Suppressor macrophage (primary cell): ENCODE data around the gene SPR.
A peak's percentile ranks its signal among the peaks of the same experiment; 100 is the strongest.

Experiments
- DNase-seq, 4 experiments: peaks; one replicate each; pipeline ENCODE4 v3.0.0-alpha.2; 2020 to 2022
- total RNA-seq, 17 experiments: gene quantifications; one replicate each; lab custom pipeline; 2026; ENCODE audit warnings: mixed read lengths in 6 of 17, inconsistent platforms in 3 of 17; lab: John Stamatoyannopoulos, UW

The SPR gene
- 7.9 to 33.7 (median 16.5) reads per million in 17 experiments for total RNA-seq

GRCh38 chr2:72887032-72887739 lies at the start of gene SPR:
SPR (plus strand) TSS chr2:72887408; CDS start chr2:72887433, 25 bp downstream.
- DNase-seq = peak; percentile 76 to 93 (median 86)

GRCh38 chr2:72840066-72840465 lies 47.1 kb upstream of the SPR start:
- DNase-seq = no peak

GRCh38 chr2:72841462-72842125 lies 45.6 kb upstream of the SPR start:
- peak in 2 of 4 experiments; percentile 13 to 33 for DNase-seq

DNA sequence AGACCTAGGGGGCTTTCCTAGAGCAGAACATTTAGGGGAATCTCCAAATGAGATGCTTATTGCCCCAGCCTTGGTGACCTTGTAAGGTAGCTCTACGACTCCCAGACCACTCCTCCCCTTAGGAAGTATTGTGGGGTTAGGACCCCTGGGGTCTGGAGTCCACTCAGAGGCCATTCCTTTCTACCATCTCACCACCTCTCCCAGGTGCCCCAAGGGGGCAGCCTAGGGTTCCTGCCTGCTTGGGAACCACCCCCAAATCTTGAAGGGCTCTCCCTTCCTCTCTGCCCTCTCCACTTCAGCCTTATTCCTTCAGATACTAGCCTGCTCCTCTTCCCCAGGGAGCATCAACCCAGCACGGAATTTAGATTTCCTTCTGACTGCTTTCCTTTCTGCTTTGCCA lies 43.9 kb upstream of the SPR start:
- DNase-seq = no peak

DNA sequence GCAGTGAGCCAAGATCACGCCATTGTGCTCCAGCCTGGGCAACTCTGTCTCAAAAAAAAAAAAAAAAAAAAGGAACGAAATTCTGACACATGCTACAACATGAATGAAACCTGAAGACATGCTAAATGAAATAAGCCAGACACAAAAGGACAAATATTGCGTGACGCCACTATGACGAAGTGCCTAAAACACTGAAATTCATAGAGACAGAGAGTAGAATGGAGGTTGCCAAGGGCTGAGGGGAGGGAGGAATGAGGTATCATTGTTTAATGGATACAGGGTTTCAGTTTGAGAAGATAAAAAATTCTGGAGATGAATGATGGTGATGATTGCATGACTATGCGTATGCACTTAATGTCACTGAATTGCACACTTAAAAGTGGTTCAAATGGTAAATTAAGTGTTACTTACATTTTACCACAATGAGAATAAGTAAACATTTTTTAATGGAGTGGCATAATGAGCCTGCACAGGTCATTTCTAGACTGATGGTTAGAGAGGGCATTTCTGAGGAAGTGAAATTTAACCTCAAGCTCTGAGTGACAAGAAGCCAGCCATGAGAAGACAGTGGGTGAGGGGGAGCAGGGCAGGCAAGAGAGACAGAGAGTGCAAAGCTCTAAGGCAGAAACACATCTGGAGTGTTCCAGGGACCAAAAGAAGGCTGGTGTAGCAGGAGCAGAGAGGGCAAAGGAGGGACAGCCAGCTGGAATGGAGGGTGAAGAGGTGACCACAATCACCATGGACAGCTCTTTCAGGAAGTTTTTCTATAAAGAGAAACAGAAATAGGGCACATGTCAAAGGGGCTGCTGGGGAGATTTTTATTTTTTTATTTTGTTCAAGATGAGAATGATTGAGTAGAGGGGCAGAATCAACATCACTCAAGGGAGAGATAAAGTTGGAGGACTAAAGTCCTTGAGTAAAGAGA lies 40.8 kb upstream of the SPR start:
- DNase-seq = no peak

GRCh38 chr2:72847534-72848315 lies 39.5 kb upstream of the SPR start:
- no peak for DNase-seq

- no peak for DNase-seq
Measured at GRCh38 chr2:72848436-72849137, 38.6 kb upstream of the SPR start.

- no peak for DNase-seq
Measured at GRCh38 chr2:72849138-72849462, 38.1 kb upstream of the SPR start.

GRCh38 chr2:72851333-72851732 lies 35.9 kb upstream of the SPR start:
- no peak for DNase-seq

- peak; percentile 27 to 64 (median 54) for DNase-seq
Measured at GRCh38 chr2:72859831-72860262, 27.4 kb upstream of the SPR start.

DNA sequence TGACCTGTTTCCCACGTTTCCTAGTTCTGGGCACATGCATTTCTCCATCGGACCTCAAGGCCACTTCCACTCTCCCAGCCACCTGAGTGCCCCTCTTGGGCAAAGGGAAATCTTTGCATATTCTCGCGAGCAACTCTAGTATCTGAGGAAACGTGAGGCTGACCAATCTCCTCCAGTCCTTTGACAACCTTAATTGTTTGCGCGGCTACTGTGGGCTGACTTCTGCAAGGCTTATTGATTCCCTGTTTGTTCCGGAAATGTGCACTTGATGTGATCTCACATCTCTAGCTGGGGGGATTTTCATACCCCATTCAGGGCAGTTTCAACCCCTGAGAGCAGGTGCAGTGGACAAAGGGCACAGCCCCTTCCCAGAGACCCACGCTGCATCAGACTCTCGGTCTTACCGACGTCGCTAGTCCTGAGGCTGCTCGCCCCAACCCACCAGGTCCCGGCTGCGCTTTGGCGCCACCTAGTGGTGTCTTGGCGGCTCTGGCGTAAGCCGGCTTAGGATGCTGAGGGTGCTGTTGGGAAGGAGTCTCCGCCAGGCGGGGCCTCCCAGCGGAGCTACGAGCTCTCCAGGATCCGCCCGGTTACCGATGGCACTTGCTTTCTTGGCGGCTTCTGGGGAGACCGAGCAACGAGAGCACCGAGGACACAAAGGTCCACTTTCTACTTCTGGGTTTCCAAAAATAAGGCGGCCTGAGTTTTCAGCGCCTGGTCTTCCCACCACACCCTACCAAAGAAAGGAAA lies 24.8 kb upstream of the SPR start:
- DNase-seq = peak; percentile 89 to 94 (median 94)

GRCh38 chr2:72863046-72863445 lies 24.2 kb upstream of the SPR start:
- DNase-seq = no peak

DNA sequence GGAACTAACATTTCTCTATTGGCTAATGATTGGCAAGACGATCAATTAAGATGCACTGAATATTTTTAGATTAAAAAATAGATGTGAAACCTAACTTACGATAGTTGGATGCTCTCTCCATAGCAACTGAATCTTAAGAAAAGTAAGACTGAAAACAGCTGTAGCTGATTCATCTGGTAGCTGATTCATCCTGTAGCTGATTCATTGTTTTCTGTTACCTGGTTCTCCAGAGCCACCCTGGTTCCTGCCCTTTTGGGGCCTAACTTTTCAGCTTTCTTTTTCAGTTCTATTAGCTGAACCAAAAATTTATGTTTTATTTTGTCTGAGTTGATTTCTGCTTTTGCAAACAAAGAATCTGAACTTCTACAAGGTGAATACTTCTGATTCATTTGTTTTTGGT lies 22.7 kb upstream of the SPR start:
- no peak for DNase-seq

GRCh38 chr2:72871060-72871459 lies 16.1 kb upstream of the SPR start:
- no peak for DNase-seq

DNA sequence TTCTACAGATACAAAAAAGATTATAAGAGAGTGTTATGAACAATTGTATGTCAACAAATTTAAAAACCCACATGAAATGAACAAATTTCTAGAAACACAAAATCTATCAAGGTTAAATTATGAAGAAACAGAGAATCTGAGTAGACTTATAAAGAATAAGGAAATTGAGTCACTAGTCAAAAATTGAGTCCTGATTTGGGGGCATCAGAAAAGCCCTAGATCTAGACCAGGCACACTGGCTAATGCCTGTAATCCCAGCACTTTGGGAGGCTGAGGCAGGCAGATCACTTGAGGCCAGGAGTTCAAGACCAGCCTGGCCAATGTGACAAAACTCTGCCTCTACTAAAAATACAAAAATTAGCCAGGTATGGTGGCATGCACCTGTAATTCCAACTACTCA lies 15.3 kb upstream of the SPR start:
- no peak for DNase-seq

GRCh38 chr2:72883356-72883962 lies 3.7 kb upstream of the SPR start:
- DNase-seq = peak; percentile 34 to 69 (median 54)

GRCh38 chr2:72886505-72887031 lies 640 bp upstream of the SPR start:
- no peak for DNase-seq

GRCh38 chr2:72887740-72888437 lies 681 bp downstream of the SPR start:
- DNase-seq = peak; percentile 81 to 90 (median 86)

DNA sequence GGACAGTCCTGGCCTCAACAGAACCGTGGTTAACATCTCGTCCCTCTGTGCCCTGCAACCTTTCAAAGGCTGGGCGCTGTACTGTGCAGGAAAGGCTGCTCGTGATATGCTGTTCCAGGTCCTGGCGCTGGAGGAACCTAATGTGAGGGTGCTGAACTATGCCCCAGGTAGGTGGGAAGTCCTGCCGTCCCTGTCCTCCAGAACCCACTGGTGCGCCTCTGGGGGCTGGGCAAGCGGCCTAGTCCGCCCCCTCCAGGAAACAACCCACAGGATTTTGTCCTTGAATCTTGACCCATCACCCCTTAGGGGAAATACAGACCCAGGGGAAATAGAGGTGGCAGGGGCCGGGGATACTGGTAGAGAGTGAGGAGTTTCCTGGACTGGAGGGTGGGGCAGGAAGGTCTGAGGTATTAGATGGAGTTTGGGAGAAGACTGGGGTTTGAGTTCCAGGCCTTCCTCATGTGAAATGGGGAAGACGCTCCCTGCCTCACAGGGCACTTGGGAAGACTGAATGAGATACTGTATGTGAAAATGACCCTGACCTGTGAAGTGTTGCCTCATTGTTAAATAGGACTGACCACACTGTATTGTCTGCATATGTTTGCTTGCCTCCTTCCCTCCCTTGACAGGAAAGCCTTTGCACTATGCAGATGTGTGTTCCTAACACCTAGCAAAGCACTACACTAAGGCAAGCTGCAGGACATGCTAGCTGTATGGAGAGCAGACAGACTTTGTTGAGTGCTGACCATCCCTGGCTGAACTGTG lies 1.4 kb downstream of the SPR start:
- DNase-seq = no peak
